Sigmoid colon (tissue), 7 donors: ENCODE data around the gene BCAS3. TPM values are rescaled to one million over a fixed set of nuclear protein-coding genes. Genes with fewer than 3 reads are reported as not detected.

Source experiments
- DNase-seq: peaks from one replicate; pipeline ENCODE4 v3.0.0-alpha.2; 2019
- H3K27ac ChIP-seq, 4 donors: fragments of 200-600 bp; sonication (generic); one replicate each; pipeline ENCODE4 v1.5.1; 2016 to 2019; ENCODE audit warnings: mild to moderate bottlenecking in 1 of 4
- H3K27me3 ChIP-seq, 3 donors: fragments of 200-600 bp; sonication (generic); one replicate each; pipeline ENCODE4 v1.5.1; 2019; ENCODE audit warnings: mild to moderate bottlenecking in 1 of 3
- H3K36me3 ChIP-seq, 4 donors: fragments of 200-600 bp; sonication (generic); one replicate each; pipeline ENCODE4 v1.5.1; 2016 to 2019
- H3K4me1 ChIP-seq, 4 donors: fragments of 200-600 bp; sonication (generic); one replicate each; pipeline ENCODE4 v1.5.1; 2017 to 2019
- H3K4me3 ChIP-seq, 4 donors: fragments of 200-600 bp; sonication (generic); one replicate each; pipeline ENCODE4 v1.5.1; 2017 to 2019; ENCODE audit warnings: mild to moderate bottlenecking in 2 of 4, moderate library complexity in 1 of 4
- H3K9me3 ChIP-seq, 4 donors: fragments of 200-600 bp in 3 of 4; sonication (generic) in 3 of 4; one replicate each; pipeline versions ENCODE4 v1.5.1 to v1.6.1; 2013 to 2019
- CTCF ChIP-seq, 4 experiments: fragments of 450-650 bp in 3 of 4; fragments of 200-600 bp in 1 of 4; IDR thresholded peaks; one replicate each; pipeline ENCODE4 v1.5.1; 2016 to 2019; ENCODE audit warnings: antibody characterized with exemption in 4 of 4, mild to moderate bottlenecking in 3 of 4, moderate library complexity in 2 of 4
- EP300 ChIP-seq, 4 donors: sonication (generic); formaldehyde crosslinking; IDR thresholded peaks; one replicate each; pipeline ENCODE4 v1.6.1; 2017; ENCODE audit warnings: antibody characterized with exemption in 4 of 4
- POLR2A ChIP-seq, 2 donors: fragments of 450-650 bp; IDR thresholded peaks; one replicate each; pipeline ENCODE4 v1.6.1; 2016; ENCODE audit warnings: antibody characterized with exemption in 2 of 2, mild to moderate bottlenecking in 2 of 2, moderate library complexity in 2 of 2
- POLR2AphosphoS5 ChIP-seq, 4 donors: sonication (generic); formaldehyde crosslinking; IDR thresholded peaks; one replicate each; pipeline ENCODE4 v1.6.1; 2017; ENCODE audit warnings: antibody characterized with exemption in 4 of 4
- WGBS, 2 donors: extraction: QIAGEN DNeasy Blood & Tissue Kit; methylation state at CpG; one replicate each; pipeline ENCODE4 v1.1.7; 2013; 5-methylcytosine and 5-hydroxymethylcytosine counted together
- intact Hi-C: fragments of 100-400 bp; cut with DNase I; formaldehyde crosslinking; loops from one replicate; pipeline ENCODE4 v1.15.1; 2023
- polyA plus RNA-seq, 3 donors: library from polyadenylated mRNA; stranded (reverse); fragments of 200-250 nt; gene quantifications; one replicate each; pipeline ENCODE4 v1.2.3, GENCODE V29; 2013
- total RNA-seq, 4 donors: library from RNA; depleted of rRNA; stranded (reverse); fragments of >200 nt; gene quantifications; one replicate each; pipeline ENCODE4 v1.1.0, GENCODE V29; 2016
- donor health status: healthy with polysubstance abuse.
- donor health status: Bipolar disorder and iron deficiency.
- donor health status: healthy.

BCAS3 gene
- total and polyA plus RNA-seq, 7 donors: 6.3 to 38.5 (median 28.5) TPM

- peaks cover 0 to 4% (median 0%) of the 10 kb centered on the region in 4 donors for H3K9me3 ChIP-seq
- intact Hi-C loops: no loop called here
- H3K27me3 ChIP-seq: no peaks in the 10 kb centered on the region
- no peak overlapping the region for H3K4me3 ChIP-seq
- no peak for TF ChIP-seq CTCF (IDR thresholded peaks at IDR 0.05)
- TF ChIP-seq EP300 (IDR thresholded peaks at IDR 0.05): no peak
- TF ChIP-seq POLR2A (IDR thresholded peaks at IDR 0.05): no peak
- TF ChIP-seq POLR2AphosphoS5 (IDR thresholded peaks at IDR 0.05): no peak
- no peak overlapping the region for H3K27ac ChIP-seq
- H3K4me1 ChIP-seq: no peaks in the 10 kb centered on the region
- DNase-seq: no peak
- 52 to 78% methylated on average over 1 of the region's 1 CpG for WGBS, 2 donors
- no peaks in the 10 kb centered on the region for H3K36me3 ChIP-seq
Observed at GRCh38 chr17:60817192-60817591, 139.5 kb downstream of the BCAS3 start.

- Histone ChIP-seq H3K4me3 (no peak overlapping the region), H3K36me3 (no peaks in the 10 kb centered on the region), H3K9me3 (no peaks in the 10 kb centered on the region), H3K27ac (no peak overlapping the region), H3K27me3 (no peaks in the 10 kb centered on the region), H3K4me1 (no peaks in the 10 kb centered on the region)
- intact Hi-C loops: no loop called here
- TF ChIP-seq POLR2AphosphoS5 (IDR thresholded peaks at IDR 0.05) (no peak), CTCF (IDR thresholded peaks at IDR 0.05) (no peak), EP300 (IDR thresholded peaks at IDR 0.05) (no peak), POLR2A (IDR thresholded peaks at IDR 0.05) (no peak)
- no peak for DNase-seq
- WGBS, 2 donors: 92 to 94% methylated on average over 4 of the region's 4 CpGs
Observed at GRCh38 chr17:60819447-60820130, 141.9 kb downstream of the BCAS3 start.

GRCh38 chr17:60823515-60823914 is 145.9 kb downstream of the BCAS3 start:
- Histone ChIP-seq H3K9me3 (no peaks in the 10 kb centered on the region), H3K36me3 (no peaks in the 10 kb centered on the region), H3K4me1 (no peaks in the 10 kb centered on the region), H3K27ac (no peak overlapping the region), H3K4me3 (no peak overlapping the region), H3K27me3 (no peaks in the 10 kb centered on the region)
- no peak for DNase-seq
- TF ChIP-seq POLR2AphosphoS5 (IDR thresholded peaks at IDR 0.05): no peak
- TF ChIP-seq EP300 (IDR thresholded peaks at IDR 0.05): no peak
- TF ChIP-seq CTCF (IDR thresholded peaks at IDR 0.05): no peak
- TF ChIP-seq POLR2A (IDR thresholded peaks at IDR 0.05): no peak
- WGBS, 2 donors: 86 to 92% methylated on average over 5 of the region's 5 CpGs
- intact Hi-C loops: no loop called here

GRCh38 chr17:60825351-60825750 is 147.7 kb downstream of the BCAS3 start:
- H3K36me3 ChIP-seq: no peaks in the 10 kb centered on the region
- H3K27ac ChIP-seq: no peak overlapping the region
- DNase-seq: no peak
- no peaks in the 10 kb centered on the region for H3K27me3 ChIP-seq
- H3K9me3 ChIP-seq: no peaks in the 10 kb centered on the region
- intact Hi-C loops: no loop called here
- H3K4me1 ChIP-seq: no peaks in the 10 kb centered on the region
- WGBS, 2 donors: 95 to 100% methylated on average over 1 of the region's 1 CpG
- TF ChIP-seq EP300 (IDR thresholded peaks at IDR 0.05): no peak
- TF ChIP-seq POLR2A (IDR thresholded peaks at IDR 0.05): no peak
- TF ChIP-seq CTCF (IDR thresholded peaks at IDR 0.05): no peak
- no peak for TF ChIP-seq POLR2AphosphoS5 (IDR thresholded peaks at IDR 0.05)
- H3K4me3 ChIP-seq: no peak overlapping the region

GRCh38 chr17:60827943-60828342 is 150.3 kb downstream of the BCAS3 start:
- Histone ChIP-seq H3K27me3 (no peaks in the 10 kb centered on the region), H3K9me3 (no peaks in the 10 kb centered on the region), H3K4me1 (peaks cover 0 to 6% (median 5%) of the 10 kb centered on the region in 4 donors), H3K36me3 (no peaks in the 10 kb centered on the region), H3K4me3 (no peak overlapping the region), H3K27ac (no peak overlapping the region)
- DNase-seq: no peak
- TF ChIP-seq POLR2A (IDR thresholded peaks at IDR 0.05) (no peak), EP300 (IDR thresholded peaks at IDR 0.05) (no peak), POLR2AphosphoS5 (IDR thresholded peaks at IDR 0.05) (no peak), CTCF (IDR thresholded peaks at IDR 0.05) (no peak)
- intact Hi-C loops: no loop called here
